Lower lobe of right lung (tissue), 2 donors: Measurements from ENCODE around the gene ZNF558. TPM values are rescaled to one million over a fixed set of nuclear protein-coding genes. Genes with fewer than 3 reads are reported as not detected.

Experiments used
- ATAC-seq, 2 donors: fragments of 200-7000 bp; cut with Tn5 transposase; one replicate each; pipeline ENCODE4 v1.9.1; 2020 to 2022; ENCODE audit warnings: mild to moderate bottlenecking in 2 of 2, moderate library complexity in 2 of 2
- DNase-seq: peaks from one replicate; pipeline ENCODE4 v3.0.0-alpha.2; 2020
- H3K27ac ChIP-seq: fragments of 200-600 bp; one replicate; pipeline ENCODE4 v1.8.0; 2022
- H3K27me3 ChIP-seq: fragments of 200-600 bp; one replicate; pipeline ENCODE4 v1.8.0; 2022; ENCODE audit warnings: low read depth
- H3K36me3 ChIP-seq: fragments of 200-600 bp; one replicate; pipeline ENCODE4 v1.8.0; 2022; ENCODE audit warnings: mild to moderate bottlenecking
- H3K4me1 ChIP-seq: fragments of 200-600 bp; one replicate; pipeline ENCODE4 v1.8.0; 2022
- H3K4me3 ChIP-seq: fragments of 200-600 bp; one replicate; pipeline ENCODE4 v1.8.0; 2022; ENCODE audit warnings: mild to moderate bottlenecking
- H3K9me3 ChIP-seq: fragments of 200-600 bp; one replicate; pipeline ENCODE4 v1.8.0; 2022
- intact Hi-C: fragments of 100-400 bp; cut with DNase I; formaldehyde crosslinking; loops from one replicate; pipeline ENCODE4 v1.11.0; 2022
- total RNA-seq: library from RNA; stranded (reverse); fragmentation: NEBNext Ultra II Directional; extraction: Animal tissue kit (Norgen Biotek cat#: 25700); gene quantifications from one replicate; pipeline ENCODE4 v1.2.1, GENCODE V29; 2021
- TF ChIP-seq, protein P1 (sequence below): fragments of 200-600 bp; IDR thresholded peaks from one replicate; pipeline ENCODE4 v1.8.0; 2022; ENCODE audit warnings: antibody characterized with exemption, mild to moderate bottlenecking
- donor health status: DM: no; HTN: yes; CAD: no; lungs with severe emphysema.

The ZNF558 gene
- total RNA-seq, 1 donor from 2014 or later: 23.1 TPM

GRCh38 chr19:8858260-8858659, 26.2 kb upstream of the ZNF558 start:
- Histone ChIP-seq H3K9me3 (no peaks in the 10 kb centered on the region), H3K27ac (no peak overlapping the region), H3K4me3 (no peak overlapping the region), H3K27me3 (peaks cover 5% of the 10 kb centered on the region), H3K4me1 (no peaks in the 10 kb centered on the region), H3K36me3 (no peaks in the 10 kb centered on the region)
- DNase-seq (no peak), ATAC-seq (no peak)
- intact Hi-C loops: no loop called here
- TF ChIP-seq, protein P1, sequence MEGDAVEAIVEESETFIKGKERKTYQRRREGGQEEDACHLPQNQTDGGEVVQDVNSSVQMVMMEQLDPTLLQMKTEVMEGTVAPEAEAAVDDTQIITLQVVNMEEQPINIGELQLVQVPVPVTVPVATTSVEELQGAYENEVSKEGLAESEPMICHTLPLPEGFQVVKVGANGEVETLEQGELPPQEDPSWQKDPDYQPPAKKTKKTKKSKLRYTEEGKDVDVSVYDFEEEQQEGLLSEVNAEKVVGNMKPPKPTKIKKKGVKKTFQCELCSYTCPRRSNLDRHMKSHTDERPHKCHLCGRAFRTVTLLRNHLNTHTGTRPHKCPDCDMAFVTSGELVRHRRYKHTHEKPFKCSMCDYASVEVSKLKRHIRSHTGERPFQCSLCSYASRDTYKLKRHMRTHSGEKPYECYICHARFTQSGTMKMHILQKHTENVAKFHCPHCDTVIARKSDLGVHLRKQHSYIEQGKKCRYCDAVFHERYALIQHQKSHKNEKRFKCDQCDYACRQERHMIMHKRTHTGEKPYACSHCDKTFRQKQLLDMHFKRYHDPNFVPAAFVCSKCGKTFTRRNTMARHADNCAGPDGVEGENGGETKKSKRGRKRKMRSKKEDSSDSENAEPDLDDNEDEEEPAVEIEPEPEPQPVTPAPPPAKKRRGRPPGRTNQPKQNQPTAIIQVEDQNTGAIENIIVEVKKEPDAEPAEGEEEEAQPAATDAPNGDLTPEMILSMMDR: no peak

GRCh38 chr19:8850488-8850887, 18.4 kb upstream of the ZNF558 start:
- peaks cover 3% of the 10 kb centered on the region for H3K9me3 ChIP-seq
- ATAC-seq (no peak), DNase-seq (no peak)
- H3K27ac ChIP-seq: no peak overlapping the region
- H3K4me1 ChIP-seq: no peaks in the 10 kb centered on the region
- H3K4me3 ChIP-seq: no peak overlapping the region
- no peaks in the 10 kb centered on the region for H3K27me3 ChIP-seq
- H3K36me3 ChIP-seq: no peaks in the 10 kb centered on the region
- TF ChIP-seq, protein P1: no peak
- intact Hi-C loops: no loop called here

DNA sequence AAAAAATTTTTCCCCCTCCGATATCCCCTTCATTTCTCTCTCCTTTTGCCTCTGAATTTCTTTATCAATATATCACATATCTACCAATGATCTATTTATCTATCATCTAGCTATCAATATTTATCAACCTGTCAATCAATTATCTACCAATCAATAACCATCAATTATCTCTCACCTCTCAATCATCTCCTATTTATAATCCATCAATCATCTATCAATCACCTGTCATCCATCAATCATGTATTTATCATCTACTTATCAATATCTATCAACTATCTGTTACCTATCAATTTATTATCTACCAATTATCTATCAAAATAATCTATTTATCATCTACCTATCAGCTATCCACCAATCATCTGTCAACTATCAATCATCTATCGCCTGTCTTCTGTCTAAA, 17.1 kb upstream of the ZNF558 start:
- ATAC-seq (no peak), DNase-seq (no peak)
- Histone ChIP-seq H3K27me3 (no peaks in the 10 kb centered on the region), H3K9me3 (peaks cover 3% of the 10 kb centered on the region), H3K27ac (no peak overlapping the region), H3K4me1 (no peaks in the 10 kb centered on the region), H3K4me3 (no peak overlapping the region), H3K36me3 (no peaks in the 10 kb centered on the region)
- intact Hi-C loops: no loop called here
- TF ChIP-seq, protein P1: no peak

DNA sequence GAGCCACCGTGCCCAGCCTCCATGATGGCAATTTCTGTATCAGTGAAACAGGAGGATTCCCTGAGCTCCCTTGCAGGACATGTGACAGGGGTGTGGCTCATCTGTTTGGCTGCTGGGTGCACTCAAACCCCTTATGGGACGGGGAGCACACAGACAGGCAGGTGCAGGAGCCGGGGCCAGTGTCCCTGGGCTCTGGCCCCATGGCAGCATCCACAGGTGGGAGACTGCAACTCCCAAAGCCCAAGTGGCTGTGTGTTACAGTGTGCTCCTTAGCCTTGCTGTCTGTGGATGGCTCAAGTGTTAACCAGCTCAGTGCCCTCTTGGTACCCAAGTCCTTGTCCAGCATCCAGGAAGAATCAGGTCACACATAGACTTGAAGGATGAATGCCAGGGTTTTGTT, 14.7 kb upstream of the ZNF558 start:
- Histone ChIP-seq H3K4me1 (no peaks in the 10 kb centered on the region), H3K9me3 (peaks cover 3% of the 10 kb centered on the region), H3K27me3 (no peaks in the 10 kb centered on the region), H3K4me3 (no peak overlapping the region), H3K27ac (no peak overlapping the region), H3K36me3 (no peaks in the 10 kb centered on the region)
- DNase-seq (no peak), ATAC-seq (no peak)
- intact Hi-C loops: no loop called here
- TF ChIP-seq, protein P1: no peak

DNA sequence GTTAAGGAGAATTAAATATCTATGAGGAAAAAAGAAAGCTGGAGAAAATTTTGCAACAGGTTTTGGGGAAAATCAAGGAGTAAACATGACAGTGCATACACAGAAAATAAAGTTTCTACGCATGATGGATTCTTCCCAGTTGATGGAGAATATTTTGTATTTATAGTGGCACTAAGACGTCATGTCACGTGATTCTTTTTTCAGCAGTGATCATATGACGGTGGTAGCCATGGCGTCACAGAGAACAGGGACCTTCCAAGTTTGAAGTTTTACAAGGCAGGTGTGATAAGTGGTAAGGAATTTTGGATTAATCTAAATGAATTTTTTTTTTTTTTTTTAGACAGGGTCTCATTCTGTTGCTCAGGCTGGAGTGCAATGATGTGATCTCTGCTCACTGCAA, 8.6 kb upstream of the ZNF558 start:
- TF ChIP-seq, protein P1: no peak
- DNase-seq (no peak), ATAC-seq (no peak)
- Histone ChIP-seq H3K36me3 (no peaks in the 10 kb centered on the region), H3K27me3 (no peaks in the 10 kb centered on the region), H3K4me1 (no peaks in the 10 kb centered on the region), H3K27ac (no peak overlapping the region), H3K9me3 (no peaks in the 10 kb centered on the region), H3K4me3 (no peak overlapping the region)
- intact Hi-C loops: no loop called here

DNA sequence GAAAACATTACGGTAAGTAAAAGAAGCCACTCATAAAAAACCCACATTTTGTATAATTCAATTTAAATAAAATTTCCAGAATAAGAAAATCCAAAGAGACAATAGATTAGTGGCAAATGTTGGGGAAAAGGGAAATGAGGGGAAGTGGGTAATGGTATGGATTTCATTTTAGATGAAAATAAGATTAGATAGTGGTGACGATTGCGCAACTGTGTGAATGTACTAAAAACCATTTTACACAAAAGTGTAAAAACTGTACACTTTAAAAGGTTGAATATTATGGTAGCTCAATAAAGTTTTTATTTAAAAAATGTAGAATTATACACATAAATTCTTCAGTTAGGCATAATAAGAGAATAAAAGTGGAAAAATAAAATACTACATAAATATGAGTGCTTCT, 3.8 kb upstream of the ZNF558 start:
- Histone ChIP-seq H3K4me1 (peaks cover 8% of the 10 kb centered on the region), H3K36me3 (no peaks in the 10 kb centered on the region), H3K4me3 (no peak overlapping the region), H3K27ac (no peak overlapping the region), H3K27me3 (no peaks in the 10 kb centered on the region), H3K9me3 (no peaks in the 10 kb centered on the region)
- DNase-seq: no peak
- no peak for ATAC-seq
- TF ChIP-seq, protein P1: no peak
- intact Hi-C loops: no loop called here
